ENCODE data around the gene KATNB1. TPM values are rescaled to one million over a fixed set of nuclear protein-coding genes. Genes with fewer than 3 reads are reported as not detected.

Gene KATNB1
- total RNA-seq, 4 donors from 2014 or later = 6.4 to 21.5 (median 11.1) TPM

DNA sequence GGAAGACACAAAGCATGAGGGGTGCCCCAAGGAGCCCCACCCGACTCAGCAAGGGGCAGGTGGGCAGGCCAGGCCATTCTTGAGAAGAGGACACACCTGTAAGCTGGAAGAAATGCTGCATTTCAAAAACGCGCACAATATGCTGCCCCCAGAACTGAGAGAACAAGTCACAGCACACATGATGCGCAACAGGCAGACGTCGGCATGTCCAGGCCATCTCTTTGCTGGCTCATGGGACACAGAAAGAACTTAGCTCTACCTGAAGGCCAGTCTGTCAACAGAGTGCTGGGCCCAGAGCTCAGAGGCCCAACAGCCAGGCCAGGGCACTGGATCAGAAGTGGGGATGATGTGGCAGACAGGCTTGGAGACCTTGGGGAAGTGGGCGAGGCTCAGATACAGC lies 48.8 kb downstream of the KATNB1 start:
- Histone ChIP-seq H3K4me3 (no peak overlapping the region), H3K27ac (no peak overlapping the region), H3K4me1 (peaks cover 0 to 28% (median 0%) of the 10 kb centered on the region in 3 donors), H3K9me3 (no peaks in the 10 kb centered on the region), H3K27me3 (no peaks in the 10 kb centered on the region), H3K36me3 (peaks cover 0 to 69% of the 10 kb centered on the region in 2 donors)
- ATAC-seq = no peak
- TF ChIP-seq POLR2AphosphoS5 (IDR thresholded peaks at IDR 0.05) (no peak), EP300 (IDR thresholded peaks at IDR 0.05) (no peak), POLR2A (IDR thresholded peaks at IDR 0.05) (no peak)
- TF ChIP-seq, protein P1, sequence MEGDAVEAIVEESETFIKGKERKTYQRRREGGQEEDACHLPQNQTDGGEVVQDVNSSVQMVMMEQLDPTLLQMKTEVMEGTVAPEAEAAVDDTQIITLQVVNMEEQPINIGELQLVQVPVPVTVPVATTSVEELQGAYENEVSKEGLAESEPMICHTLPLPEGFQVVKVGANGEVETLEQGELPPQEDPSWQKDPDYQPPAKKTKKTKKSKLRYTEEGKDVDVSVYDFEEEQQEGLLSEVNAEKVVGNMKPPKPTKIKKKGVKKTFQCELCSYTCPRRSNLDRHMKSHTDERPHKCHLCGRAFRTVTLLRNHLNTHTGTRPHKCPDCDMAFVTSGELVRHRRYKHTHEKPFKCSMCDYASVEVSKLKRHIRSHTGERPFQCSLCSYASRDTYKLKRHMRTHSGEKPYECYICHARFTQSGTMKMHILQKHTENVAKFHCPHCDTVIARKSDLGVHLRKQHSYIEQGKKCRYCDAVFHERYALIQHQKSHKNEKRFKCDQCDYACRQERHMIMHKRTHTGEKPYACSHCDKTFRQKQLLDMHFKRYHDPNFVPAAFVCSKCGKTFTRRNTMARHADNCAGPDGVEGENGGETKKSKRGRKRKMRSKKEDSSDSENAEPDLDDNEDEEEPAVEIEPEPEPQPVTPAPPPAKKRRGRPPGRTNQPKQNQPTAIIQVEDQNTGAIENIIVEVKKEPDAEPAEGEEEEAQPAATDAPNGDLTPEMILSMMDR (IDR thresholded peaks at IDR 0.05) = no peak
- WGBS, 2 donors (ENCODE audit: low coverage in 1 of 2) = 91 to 100% methylated on average over 1 to 4 of the region's 7 CpGs

DNA sequence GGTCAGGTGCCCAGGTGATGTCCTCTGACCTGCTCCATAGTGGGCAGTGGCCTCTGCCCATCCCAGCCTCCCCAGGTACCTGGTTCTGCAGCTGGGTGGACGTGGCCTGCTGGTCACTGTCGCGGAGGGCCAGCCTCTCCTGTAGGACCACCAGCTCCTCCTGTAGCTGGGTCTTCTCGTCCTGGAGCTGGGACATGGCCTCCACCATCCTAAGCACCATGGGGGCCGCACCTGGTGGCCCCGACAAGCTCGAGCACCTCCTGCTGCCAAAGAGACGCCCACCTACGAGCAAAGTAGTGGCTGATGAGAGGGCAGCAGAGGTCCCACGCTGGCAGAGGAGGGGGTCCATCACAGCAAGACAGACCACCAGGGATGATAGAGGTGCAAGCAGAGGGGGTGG lies 49.8 kb downstream of the KATNB1 start:
- no peak for ATAC-seq
- no peaks in the 10 kb centered on the region for H3K27me3 ChIP-seq
- H3K27ac ChIP-seq = no peak overlapping the region
- peaks cover 0 to 28% (median 0%) of the 10 kb centered on the region in 3 donors for H3K4me1 ChIP-seq
- H3K4me3 ChIP-seq = no peak overlapping the region
- H3K36me3 ChIP-seq = peaks cover 0 to 71% of the 10 kb centered on the region in 2 donors
- H3K9me3 ChIP-seq = no peaks in the 10 kb centered on the region
- no CpG with 5 or more reads among the region's 10 CpGs for WGBS, 2 donors (ENCODE audit: low coverage in 1 of 2)
- TF ChIP-seq, protein P1 (IDR thresholded peaks at IDR 0.05) = no peak
- TF ChIP-seq POLR2A (IDR thresholded peaks at IDR 0.05) (no peak), POLR2AphosphoS5 (IDR thresholded peaks at IDR 0.05) (no peak), EP300 (IDR thresholded peaks at IDR 0.05) (no peak)

DNA sequence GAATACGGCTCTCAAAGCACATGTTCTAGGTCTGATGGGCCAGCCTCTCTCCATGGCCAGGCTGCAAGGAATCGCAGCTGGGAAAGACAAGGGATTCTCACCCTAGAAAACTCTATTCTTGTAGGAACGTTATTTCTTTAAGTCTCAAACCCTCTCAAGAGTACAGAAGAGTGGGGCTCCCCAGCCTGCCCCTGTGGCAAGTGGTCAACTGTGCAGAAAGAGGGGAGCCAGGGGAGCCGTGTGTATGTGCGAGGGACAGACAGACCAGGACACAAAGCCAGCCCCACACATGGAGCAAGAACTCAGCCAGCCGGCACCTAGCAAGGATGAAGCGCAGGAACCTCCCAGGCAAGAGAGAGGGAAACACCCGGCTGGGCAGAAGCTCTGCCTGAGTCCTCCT lies 50.4 kb downstream of the KATNB1 start:
- Histone ChIP-seq H3K4me1 (peaks cover 0 to 30% (median 0%) of the 10 kb centered on the region in 3 donors), H3K27ac (peak overlapping the region in 2 of 4 donors; percentile 54 to 55)

DNA sequence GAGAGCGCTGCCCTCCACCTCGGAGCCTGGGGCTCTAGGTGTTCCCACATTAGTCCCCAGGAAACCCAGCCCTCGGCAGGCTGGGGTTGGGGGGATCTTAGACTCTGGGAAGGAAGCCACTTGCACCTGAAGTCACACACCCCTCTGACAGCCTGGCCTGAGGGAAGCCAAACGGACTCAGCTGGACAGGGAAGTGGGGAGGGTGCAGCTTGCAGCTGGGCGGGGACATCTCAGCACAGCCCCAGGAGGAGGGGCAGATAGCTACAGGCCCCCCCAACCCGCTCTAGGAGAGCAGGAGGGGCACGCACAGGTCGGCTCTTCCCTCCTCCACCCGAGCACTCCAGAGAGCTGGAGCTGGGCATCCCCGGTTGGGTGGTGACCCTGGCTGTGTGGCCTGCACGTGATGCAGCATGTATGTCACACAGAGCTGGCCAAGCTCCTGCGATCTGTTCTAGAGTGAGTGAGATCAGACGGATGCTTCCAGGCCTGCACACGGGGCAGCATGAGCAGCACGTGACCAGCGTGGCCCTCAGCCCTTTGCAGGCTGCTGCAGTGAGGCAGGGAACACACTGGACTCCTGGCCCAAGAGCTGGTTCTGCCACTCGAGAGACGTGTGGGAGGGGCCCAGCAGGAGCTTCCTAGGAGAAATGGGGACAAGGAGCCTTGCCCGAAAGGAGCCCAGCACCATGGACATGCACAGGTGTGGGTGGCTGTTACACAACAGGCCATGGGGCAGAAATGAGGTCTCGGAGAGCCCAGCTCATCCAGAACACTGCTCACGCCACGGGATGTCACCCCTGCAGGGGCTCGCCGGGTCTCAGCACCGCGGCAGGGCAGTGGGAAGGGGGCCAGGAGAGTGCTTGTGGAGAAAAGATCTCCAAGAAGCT lies 51.3 kb downstream of the KATNB1 start:
- no peaks in the 10 kb centered on the region for H3K27me3 ChIP-seq
- H3K4me1 ChIP-seq = peaks cover 0 to 40% (median 3%) of the 10 kb centered on the region in 3 donors
- WGBS, 2 donors (ENCODE audit: low coverage in 1 of 2) = 20 to 69% methylated on average over 1 to 11 of the region's 26 CpGs
- peak overlapping the region in 3 of 4 donors; percentile 54 to 60 (median 55) for H3K27ac ChIP-seq
- no peaks in the 10 kb centered on the region for H3K9me3 ChIP-seq
- TF ChIP-seq, protein P1 (IDR thresholded peaks at IDR 0.05) = no peak
- no peak for TF ChIP-seq POLR2AphosphoS5 (IDR thresholded peaks at IDR 0.05)
- no peak for TF ChIP-seq EP300 (IDR thresholded peaks at IDR 0.05)
- TF ChIP-seq POLR2A (IDR thresholded peaks at IDR 0.05) = no peak
- no peak overlapping the region for H3K4me3 ChIP-seq
- peak; percentile 90 for ATAC-seq
- H3K36me3 ChIP-seq = peaks cover 0 to 86% of the 10 kb centered on the region in 2 donors

More for the DNA sequence above, 50.4 kb downstream of the KATNB1 start:
- Histone ChIP-seq H3K27me3 (no peaks in the 10 kb centered on the region), H3K9me3 (no peaks in the 10 kb centered on the region), H3K36me3 (peaks cover 0 to 76% of the 10 kb centered on the region in 2 donors), H3K4me3 (no peak overlapping the region)
- ATAC-seq = no peak
- WGBS, 2 donors (ENCODE audit: low coverage in 1 of 2) = 83 to 96% methylated on average over 2 to 3 of the region's 8 CpGs
- TF ChIP-seq EP300 (IDR thresholded peaks at IDR 0.05) (no peak), POLR2AphosphoS5 (IDR thresholded peaks at IDR 0.05) (no peak), POLR2A (IDR thresholded peaks at IDR 0.05) (no peak)
- TF ChIP-seq, protein P1 (IDR thresholded peaks at IDR 0.05) = no peak
